Skin of body (tissue), 2 donors: ENCODE data around the gene CILP. TPM values are rescaled to one million over a fixed set of nuclear protein-coding genes. Genes with fewer than 3 reads are reported as not detected.
"Not testable (repeated sequence)": the region's sequence is repeated elsewhere in the genome, so short reads cannot be mapped to it uniquely, and the experiment has no call there.

Experiments used
- DNase-seq: peaks from one replicate; lab custom pipeline; 2025; lab: John Stamatoyannopoulos, UW
- total RNA-seq: library from RNA; depleted of rRNA; stranded (reverse); fragments of >200 nt; gene quantifications from one replicate; pipeline ENCODE4 v1.2.3, GENCODE V29; 2014

Gene CILP
- total RNA-seq, 1 donor from 2014 or later: 24.4 TPM

DNA sequence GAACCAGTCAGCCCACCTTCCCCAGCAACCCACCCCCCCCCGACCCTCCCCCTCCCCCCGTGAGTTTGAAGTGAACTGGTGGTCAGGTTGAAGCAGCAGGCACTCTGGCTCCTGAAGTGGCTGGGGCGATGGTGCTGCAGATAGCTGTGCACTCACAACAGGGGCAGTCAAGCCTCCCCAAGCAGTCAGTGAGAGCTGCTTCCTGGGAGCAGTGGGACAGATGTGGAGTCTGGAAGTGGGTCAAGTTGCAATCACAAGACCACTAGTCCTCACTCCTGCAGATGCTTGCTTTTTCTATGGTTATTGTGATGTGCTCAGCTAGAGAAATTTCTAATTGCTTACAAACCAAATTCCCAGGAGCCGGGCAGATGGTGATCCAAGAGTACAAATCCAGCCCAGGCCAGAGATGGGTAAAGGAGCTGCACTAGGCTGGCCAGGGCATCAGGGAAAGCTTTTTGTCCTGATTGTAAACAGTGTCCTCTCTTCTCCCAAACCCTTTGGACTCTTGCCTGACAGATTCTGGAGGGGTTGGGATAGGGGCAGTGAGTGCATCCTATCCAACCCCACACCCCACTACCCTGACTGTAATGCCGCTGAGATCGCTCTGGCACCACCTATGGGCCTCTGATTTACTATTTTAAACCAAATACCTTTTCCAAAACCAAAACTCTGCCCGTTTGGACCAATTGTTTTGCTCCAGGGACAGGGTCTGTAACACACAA, 16.3 kb downstream of the CILP start:
- DNase-seq: peak; percentile 22

DNA sequence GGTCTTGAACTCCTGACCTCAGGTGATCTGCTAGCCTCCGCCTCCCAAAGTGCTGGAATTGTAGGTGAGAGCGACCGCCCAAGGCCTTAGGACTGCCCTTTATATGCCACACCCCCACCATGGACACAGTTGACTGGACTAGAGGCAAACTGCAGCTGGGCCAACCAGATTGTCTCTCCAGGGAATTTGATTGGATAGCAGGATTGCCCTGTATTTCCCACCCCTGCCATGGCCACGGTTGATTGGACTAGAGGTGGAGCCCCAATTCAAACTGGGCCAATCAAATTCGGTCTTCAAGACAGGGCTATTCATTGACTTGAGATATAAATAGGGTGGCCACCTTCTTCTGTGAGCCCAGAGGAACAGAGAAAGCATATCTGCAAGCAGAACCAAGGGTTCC, 19.3 kb downstream of the CILP start:
- no peak for DNase-seq

DNA sequence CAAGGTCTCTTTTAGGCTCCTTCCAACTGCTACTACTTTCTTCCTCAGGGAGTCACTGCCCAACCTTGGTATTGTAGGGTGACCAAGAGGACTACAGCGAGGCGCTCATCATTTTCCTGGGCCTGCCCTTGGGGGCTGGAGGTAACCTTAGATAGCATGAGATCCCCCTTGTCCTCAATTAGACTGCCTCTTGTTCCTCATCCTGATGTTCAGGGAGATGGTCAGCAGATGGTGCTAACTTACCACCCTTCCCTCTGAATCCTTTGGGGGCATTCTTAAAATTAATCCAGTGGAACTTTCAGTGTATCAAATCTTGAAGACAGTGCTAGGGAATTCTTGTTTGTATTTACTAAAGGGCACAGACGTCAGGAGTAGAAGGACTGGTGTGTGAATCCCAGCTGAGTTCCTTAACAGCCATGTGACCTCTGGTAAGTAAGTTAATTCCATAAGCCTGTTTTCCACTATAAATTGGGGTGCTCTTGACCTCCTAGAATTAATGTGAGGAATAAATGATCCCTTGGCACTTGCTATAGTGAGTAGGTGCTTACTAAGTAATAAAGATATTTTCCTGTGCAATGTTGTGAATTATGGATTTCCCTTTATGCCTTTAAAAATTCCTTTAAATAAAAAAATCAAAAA, 22.1 kb downstream of the CILP start:
- peak; percentile 60 for DNase-seq

DNA sequence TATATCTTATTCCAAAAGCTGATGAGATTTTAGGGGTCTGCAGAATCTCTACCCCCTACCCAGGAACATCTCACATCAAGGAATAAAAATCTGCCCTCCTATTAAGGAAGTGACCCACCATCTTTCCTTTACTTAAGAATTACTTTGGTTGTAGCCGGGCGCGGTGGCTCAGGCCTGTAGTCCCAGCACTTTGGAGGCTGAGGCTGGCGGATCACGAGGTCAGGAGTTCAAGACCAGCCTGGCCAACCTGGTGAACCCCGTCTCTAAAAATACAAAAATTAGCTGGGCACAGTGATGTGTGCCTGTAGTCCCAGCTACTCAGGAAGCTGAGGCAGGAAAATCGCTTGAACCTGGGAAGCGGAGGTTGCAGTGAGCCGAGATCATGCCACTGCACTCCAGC, 22.8 kb downstream of the CILP start:
- DNase-seq: not testable (repeated sequence)

DNA sequence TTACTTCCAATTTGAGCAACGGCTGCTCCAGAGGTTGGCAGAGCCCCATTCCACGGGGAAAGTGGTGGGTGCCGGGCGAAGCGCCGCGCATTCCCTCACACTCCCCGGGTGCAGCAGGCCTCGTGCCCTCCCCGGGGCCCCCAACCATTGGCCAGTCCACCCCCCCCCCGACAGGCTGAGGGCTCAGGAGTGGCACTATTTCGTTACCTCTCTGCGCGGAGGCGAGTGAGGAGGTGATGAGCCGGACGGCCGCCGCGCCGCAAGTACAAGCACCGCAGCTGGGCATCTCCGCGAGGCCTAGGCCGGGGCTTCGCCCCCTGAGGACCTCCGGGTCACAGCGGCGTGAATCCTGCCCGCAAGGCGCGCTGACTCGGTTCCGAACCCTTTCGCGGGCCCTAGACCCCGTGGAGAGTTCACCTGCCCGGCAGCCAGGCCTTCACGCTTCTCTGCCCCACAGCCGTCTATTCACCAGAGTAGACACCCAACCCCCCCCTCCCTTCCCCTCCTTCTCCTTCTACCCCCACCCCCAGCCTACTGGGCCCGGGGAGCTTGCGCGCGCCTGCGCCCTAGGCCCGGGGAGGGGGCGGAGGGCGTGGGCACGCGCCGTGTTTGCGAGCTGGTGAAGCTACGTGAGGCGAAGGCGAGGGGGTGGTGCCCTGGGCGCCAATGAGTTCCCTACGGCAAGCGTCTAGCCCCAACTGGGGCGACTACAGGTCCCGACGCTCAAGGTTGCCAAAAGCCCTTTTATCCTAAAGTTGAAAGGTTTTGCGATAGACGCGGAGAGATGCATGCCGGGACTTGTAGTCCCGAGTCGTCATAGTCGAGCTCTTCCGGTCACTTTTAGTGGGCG, 26.2 kb downstream of the CILP start, which contains the start of gene CLPX:
Gene CLPX, minus strand, starts transcription at position 475 of the 850 bp plus-strand sequence. Its CDS starts 189 bp downstream, at position 286.
- peak; percentile 86 for DNase-seq

DNA sequence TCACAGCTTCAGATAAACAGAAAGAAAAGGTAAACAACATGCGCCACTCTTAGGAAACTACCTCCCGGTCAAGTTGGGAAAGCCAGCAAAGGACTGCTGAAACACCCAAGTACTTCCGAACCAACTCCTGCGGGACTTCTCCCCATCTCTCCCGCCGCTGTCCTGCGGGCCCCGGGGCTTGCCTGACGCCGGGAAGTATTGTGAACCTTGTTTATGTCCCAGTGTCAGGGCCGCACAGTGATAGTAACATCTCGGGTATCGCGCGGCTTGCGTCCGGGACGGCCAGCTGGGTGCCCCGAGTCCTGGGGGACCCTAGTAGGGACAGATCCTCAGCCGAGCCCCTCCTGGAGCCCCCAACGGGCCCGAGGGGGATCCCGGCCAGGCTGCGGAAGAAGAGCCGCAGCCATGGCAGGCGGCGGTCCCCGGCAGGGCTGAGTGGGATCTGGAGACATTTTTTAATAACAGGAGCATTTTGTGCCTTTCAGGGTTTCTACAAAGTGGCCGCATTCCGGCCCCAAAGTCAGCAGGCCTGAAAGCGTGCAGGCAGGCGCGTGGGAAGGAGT, 26.9 kb downstream of the CILP start:
- DNase-seq: no peak

DNA sequence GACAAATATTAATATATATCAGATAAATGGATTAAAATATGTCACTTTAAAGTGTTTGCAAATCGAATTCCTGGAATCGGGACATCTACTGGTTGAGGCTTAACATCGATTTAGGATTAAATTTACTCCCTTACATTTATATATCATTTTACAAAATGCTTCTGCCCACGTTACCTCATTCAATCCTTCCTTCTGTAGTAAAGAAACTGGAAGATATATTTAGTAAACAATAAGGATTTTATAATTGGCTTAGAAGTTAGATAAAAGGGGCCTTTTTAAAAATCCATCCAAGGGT, 27.5 kb downstream of the CILP start:
- DNase-seq: no peak

DNA sequence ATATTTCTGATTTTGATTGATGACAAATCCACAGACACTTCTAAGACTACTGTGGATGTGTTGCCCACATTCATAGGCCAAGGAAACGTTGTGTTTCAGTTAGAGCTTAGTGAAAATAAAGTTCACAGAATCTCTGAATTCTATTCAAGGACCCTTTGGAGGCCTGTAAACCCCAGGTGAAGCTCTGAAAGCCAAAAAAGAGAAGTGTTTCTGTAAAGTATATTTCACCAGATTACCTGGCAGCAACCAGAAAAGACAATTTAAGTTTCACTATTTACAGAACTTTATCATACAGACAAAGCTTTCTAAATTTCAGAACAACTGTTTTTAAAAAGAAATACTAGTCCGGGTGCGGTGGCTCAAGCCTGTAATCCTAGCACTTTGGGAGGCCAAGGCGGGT, 28.7 kb downstream of the CILP start:
- DNase-seq: no peak

DNA sequence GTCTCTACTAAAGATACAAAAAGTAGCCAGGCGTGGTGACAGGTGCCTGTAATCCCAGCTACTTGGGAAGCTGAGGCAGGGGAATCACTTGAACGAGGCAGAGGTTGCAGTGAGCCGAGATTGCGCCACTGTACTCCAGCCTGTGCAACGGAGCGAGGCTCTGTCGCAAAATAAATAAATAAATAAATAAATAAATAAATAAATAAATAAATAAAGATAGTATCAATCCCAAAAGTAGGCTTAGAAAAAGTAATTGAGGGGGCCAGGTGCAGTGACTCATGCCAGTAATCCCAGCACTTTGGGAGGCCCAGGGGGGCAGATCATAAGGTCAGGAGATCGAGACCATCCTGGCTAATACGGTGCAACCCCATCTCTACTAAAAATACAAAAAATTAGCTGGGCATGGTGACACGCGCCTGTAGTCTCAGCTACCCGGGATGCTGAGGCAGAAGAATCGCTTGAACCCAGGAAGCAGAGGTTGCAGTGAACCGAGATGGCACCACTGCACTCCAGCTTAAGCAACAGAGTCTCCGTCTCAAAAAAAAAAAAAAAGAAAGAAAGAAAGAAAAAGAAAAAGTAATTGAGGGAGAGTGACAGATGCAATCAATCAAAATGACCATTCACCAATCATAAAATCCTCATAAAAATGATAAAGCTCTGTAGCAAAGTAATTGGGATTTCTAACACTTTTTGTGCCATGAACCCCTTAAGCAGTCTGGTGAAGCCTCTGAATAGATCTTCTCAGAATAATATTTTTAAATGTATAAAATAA, 29.5 kb downstream of the CILP start:
- not testable (repeated sequence) for DNase-seq

DNA sequence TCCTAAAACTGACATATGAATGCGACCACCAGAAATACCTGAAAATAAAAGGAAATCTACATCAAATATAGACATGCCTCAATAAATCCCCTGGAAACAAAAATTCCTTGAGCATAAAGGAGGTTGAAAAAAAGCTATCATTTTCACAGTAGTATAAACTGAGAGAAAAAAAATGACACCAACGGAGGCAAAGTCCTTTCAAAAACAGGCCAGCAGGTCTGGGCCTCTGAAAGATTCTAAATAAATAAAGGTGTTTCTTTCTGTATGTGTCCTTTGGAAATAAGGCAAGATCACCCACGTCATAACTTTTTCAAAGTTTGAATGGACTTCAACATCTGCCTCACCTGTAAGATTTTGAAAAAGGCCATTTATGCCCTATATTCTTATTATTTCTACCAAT, 31.1 kb downstream of the CILP start:
- no peak for DNase-seq

DNA sequence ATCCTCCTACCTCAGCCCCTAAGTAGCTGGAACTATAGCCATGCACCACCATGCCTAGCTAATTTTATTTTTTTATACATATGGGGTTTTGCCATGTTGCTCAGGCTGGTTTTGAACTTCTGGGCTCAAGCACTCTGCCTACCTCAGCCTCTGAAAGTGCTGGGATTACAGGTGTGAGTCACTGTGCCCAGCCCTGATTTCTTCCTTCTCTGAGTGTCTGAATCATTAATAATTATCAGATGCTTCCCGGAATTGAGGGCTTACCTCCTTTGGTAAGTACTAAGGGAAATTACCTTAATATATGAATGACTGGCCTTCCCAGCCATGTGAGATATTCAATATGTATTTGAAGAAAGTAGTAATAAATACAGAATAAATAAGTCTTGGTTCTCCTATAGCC, 33.4 kb downstream of the CILP start:
- DNase-seq: no peak

DNA sequence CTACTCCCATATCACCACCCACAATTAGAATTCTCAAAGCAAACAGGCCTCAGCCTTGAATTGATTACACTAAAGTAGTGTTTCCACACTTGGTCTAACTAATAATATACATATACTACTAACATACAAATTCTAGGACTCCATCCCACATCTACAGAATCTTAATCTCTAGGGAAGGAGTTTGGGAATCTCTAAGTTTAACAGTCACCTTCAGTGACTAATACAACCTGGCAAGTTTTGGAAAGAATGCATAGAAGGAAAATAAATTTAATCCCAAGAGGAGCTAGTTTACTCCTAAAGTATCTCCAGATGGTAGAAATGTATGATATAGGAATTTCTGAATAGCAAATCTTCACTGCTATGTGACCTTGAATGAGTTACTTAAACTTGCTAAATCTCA, 35.2 kb downstream of the CILP start:
- DNase-seq: no peak

DNA sequence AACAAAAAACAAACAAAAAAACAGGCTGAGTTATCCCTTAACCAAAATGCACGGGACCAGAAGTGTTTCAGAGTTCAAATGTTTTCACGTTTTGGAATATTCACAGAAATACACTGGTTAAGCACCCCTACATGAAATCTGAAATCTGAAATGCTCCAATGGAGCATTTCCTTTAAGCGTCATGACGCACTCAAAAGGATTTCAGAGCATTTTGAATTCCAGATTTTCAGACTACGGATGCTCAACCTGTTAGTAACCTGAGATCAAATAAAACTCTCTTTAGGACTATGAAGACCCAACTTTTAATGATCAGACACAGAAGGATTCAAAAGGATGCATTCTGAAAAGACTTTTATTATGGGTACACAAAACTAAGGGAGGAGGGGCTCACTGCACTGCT, 35.8 kb downstream of the CILP start:
- DNase-seq: no peak

DNA sequence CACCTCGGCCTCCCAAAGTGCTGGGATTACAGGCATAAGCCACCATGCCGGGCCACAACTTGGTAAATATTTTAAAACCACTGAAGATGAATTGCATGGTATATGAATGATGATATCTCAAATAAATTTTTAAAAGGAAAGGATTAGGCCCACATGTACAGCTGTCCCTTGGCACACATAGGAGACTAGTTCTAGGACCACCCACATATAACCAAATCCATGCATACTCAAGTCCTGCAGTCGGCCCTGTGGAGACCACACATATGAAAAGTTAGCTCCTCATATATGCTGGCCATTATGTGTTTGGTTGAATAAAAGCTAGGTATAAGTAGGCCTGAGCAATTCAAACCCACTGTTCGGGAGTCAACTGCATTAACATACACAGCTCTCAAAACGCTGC, 36.8 kb downstream of the CILP start:
- no peak for DNase-seq

DNA sequence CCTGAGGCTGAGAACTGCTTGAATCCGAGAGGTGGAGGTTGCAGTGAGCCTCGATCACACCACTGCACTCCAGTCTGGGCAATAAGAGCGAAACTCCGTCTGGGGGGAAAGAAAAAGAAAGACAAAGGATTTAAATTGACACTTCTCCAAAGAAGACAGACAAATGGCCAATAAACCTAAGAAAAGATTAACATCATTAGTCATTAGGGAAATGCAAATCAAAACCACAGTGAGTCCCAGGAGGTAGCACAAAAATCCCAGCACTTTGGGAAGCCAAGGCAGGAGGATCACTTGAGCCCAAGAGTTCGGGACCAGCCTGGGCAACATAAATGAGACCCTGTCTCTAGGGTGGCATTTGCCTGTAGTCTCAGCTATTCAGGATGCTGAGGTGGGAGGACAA, 38.7 kb downstream of the CILP start:
- no peak for DNase-seq

DNA sequence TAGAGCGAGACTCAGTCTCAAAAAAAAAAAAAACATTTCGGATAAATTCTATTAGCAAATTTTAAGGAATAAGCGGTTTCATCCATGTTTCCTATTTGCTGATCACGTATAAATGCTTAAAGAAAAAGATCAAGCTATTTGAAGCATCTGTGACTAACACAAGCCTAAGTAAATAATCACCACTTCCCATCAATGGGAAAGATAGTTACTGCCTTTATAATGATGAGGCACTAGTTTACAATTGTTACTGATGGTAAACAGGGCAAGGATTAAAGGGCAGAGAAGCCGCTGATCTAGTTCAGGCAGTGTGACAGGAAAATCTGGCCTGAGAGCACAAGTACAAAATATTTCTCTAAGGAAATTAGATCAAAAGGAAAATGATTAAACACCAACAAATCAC, 39.8 kb downstream of the CILP start:
- no peak for DNase-seq

DNA sequence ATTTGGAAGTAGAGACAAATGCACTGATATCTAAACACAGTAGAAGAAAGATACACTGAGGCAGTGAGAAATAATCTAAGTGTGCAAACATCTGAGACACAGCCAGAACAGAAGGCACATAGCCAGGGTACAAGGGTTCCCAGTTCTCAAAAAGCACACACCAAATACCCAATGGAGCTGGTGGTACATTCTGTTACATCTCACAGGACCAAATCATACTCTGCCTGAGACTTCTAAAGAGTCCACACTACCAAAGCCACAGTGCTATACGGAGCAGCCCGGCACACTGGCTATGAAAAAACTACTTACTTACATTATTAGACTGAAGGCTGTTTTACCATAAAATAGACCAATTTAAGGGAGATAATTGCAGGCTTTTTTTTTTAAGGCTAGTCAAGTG, 45.4 kb downstream of the CILP start:
- DNase-seq: no peak

DNA sequence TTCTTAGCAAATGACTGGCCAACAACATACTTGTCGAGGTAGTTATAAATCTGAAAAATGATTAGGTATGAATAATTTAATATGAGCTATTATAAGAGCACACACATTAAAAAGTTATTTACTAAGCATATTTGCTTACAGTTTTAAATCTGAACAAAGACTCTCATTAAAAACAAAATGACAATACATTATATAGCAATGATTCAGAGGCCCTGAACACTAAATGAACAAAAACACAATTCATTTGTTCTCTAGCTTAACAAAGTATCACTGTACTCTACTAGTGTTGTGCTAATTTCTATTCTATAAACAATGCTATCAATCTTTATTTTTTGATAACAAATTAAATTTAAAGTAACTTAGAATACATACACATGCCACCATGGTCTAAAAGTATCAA, 47.1 kb downstream of the CILP start:
- no peak for DNase-seq

DNA sequence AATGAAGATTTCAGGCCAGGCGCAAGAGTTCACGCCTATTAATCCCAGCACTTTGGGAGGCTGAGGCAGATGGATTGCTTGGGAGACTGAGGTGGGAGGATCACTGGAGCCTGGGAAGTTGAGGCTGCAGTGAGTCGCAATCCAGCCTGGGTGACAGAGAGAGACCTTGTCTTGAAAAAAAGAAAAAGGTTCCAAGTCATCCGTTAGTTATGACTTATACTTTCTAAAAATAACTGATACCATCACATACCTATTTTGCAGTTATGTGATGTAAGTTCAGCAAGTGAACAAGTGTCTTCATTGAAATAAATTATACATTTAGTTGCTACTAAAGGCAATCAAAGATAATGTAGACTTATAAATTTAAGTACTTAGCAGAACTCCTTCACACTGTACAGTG, 48.2 kb downstream of the CILP start:
- no peak for DNase-seq

DNA sequence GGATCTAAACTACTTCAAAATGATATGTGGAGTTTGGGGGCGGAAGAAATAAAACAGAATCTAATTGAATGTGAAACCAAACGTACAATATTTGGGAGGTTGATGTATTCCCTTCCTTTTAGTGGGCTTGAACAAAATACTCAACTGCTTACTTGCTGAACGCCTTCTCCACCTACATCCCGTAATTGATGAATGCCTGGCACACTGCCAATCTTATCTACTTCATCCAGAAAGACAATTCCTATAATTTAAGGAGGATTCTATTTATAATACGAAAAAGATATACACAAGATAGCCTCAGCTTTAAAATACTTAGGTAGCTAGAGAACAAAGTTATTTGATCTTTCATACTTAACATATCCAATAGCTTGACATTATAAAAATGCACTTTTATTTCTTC, 54.6 kb downstream of the CILP start:
- no peak for DNase-seq

DNA sequence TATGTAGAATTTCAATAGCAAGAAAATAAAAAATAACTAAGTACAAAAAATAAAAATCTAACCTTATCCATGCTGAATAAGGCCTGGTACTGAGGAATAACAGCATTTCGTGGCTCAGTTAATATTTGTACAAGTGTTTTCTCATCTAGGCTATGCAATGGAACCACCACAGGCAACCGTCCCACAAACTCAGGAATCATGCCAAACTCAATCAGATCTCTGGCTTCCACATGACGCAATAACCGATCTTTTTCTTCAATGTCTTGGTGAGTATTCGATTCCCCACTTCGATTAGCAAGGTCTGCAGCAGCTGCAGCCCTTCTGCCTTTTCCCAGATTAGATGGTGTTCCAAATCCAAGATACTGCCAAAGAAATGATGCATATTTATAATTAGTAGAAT, 56.6 kb downstream of the CILP start:
- DNase-seq: no peak

DNA sequence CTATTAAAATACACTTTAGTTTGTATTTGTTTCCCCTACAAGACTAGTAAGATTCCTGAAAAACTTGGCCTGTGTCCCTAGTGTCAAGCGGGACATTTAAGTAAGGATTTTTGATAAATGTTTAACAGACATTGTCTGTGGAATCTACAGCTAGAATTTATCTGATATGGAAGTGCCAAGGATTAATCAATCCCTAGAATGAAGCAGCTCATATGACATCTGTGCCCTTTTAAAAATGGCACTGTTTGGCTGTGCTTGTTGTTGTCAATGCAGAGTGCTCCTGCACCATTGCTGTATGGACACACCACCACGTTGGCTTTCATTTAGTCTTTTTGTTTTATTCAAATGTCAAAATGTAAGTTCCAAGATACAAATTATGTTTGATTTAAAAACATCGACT, 63.4 kb downstream of the CILP start:
- DNase-seq: no peak
